Left lung (tissue), 10 donors: ENCODE measurements around the gene SORL1. TPM values are rescaled to one million over a fixed set of nuclear protein-coding genes. Genes with fewer than 3 reads are reported as not detected.

Experiments
- ATAC-seq: fragments of 200-7000 bp; cut with Tn5 transposase; one replicate; pipeline ENCODE4 v1.9.1; 2020; ENCODE audit warnings: moderate library complexity
- DNase-seq, 4 donors: peaks; one replicate each; pipeline ENCODE4 v3.0.0-alpha.2; 2013 to 2020
- H3K27ac ChIP-seq, 2 donors: fragments of 200-600 bp; sonication (generic) in 1 of 2; one replicate each; pipeline versions ENCODE4 v1.5.0 to v1.8.0; 2020 to 2021
- H3K27me3 ChIP-seq, 2 donors: fragments of 200-600 bp; sonication (generic) in 1 of 2; one replicate each; pipeline versions ENCODE4 v1.5.0 to v1.8.0; 2020 to 2021
- H3K36me3 ChIP-seq, 2 donors: fragments of 200-600 bp; sonication (generic) in 1 of 2; one replicate each; pipeline versions ENCODE4 v1.5.0 to v1.8.0; 2020 to 2021
- H3K4me1 ChIP-seq, 2 donors: fragments of 200-600 bp; one replicate each; pipeline ENCODE4 v1.8.0; 2021
- H3K4me3 ChIP-seq, 2 donors: fragments of 200-600 bp; sonication (generic) in 1 of 2; one replicate each; pipeline versions ENCODE4 v1.5.0 to v1.8.0; 2020 to 2021; ENCODE audit warnings: mild to moderate bottlenecking in 1 of 2
- H3K9me3 ChIP-seq, 2 donors: fragments of 200-600 bp; sonication (generic) in 1 of 2; one replicate each; pipeline versions ENCODE4 v1.5.0 to v1.8.0; 2020 to 2021
- intact Hi-C, 2 donors: fragments of 100-400 bp; cut with DNase I; formaldehyde crosslinking; loops; one replicate each; pipeline versions ENCODE4 v1.11.2 to v1.14.2; 2022
- polyA plus RNA-seq, 6 donors: library from polyadenylated mRNA; unstranded; fragments of 120-200 nt; gene quantifications; one replicate each; pipeline ENCODE4 v1.2.1, GENCODE V29; 2013; ENCODE audit not compliant: insufficient read length in 6 of 6
- total RNA-seq, 2 donors: library from RNA; stranded (reverse); fragmentation: NEBNext Ultra II Directional; extraction: Animal tissue kit (Norgen Biotek cat#: 25700); gene quantifications; one replicate each; pipeline ENCODE4 v1.2.1, GENCODE V29; 2021
- TF ChIP-seq, protein P1 (sequence below), 2 donors: fragments of 200-600 bp; sonication (generic) in 1 of 2; IDR thresholded peaks; one replicate each; pipeline versions ENCODE4 v1.5.0 to v1.8.0; 2021; ENCODE audit warnings: antibody characterized with exemption in 2 of 2
- donor health status: DM: no; HTN: yes; CAD: no.
- donor health status: DM: no; HTN: no; CAD: no.

SORL1 gene
- total and polyA plus RNA-seq, 8 donors, result 29.8 to 114 (median 33.4) TPM

DNA sequence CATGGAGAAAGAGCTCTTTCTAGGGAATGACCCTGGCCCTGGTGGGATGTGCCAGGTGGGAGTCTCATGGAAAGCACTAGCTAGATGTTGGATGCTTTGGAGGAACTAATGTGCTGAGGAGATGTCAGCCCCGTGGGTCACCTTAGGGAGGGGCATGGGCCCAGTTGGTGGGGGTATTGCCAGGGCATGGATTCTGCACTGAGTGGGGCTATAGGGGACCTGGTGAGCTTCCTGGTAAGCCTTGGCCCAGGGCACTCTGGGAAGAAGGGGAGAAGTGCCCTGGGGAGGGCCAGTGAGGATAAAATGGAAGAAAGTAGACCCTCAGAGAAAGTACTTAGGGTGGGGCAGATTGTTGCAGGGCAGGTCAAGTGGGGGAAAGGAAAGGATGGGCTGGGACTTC is 65.9 kb downstream of the SORL1 start:
- intact Hi-C loops, result no loop called here
- H3K27ac ChIP-seq, result no peak overlapping the region
- peaks cover 0 to 58% of the 10 kb centered on the region in 2 donors for H3K36me3 ChIP-seq
- no peak for DNase-seq
- no peaks in the 10 kb centered on the region for H3K9me3 ChIP-seq
- peaks cover 4 to 23% of the 10 kb centered on the region in 2 donors for H3K4me1 ChIP-seq
- TF ChIP-seq, protein P1, sequence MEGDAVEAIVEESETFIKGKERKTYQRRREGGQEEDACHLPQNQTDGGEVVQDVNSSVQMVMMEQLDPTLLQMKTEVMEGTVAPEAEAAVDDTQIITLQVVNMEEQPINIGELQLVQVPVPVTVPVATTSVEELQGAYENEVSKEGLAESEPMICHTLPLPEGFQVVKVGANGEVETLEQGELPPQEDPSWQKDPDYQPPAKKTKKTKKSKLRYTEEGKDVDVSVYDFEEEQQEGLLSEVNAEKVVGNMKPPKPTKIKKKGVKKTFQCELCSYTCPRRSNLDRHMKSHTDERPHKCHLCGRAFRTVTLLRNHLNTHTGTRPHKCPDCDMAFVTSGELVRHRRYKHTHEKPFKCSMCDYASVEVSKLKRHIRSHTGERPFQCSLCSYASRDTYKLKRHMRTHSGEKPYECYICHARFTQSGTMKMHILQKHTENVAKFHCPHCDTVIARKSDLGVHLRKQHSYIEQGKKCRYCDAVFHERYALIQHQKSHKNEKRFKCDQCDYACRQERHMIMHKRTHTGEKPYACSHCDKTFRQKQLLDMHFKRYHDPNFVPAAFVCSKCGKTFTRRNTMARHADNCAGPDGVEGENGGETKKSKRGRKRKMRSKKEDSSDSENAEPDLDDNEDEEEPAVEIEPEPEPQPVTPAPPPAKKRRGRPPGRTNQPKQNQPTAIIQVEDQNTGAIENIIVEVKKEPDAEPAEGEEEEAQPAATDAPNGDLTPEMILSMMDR (IDR thresholded peaks at IDR 0.05), result no peak
- ATAC-seq, result no peak
- H3K27me3 ChIP-seq, result no peaks in the 10 kb centered on the region
- H3K4me3 ChIP-seq, result no peak overlapping the region

GRCh38 chr11:121520243-121521144 is 68.4 kb downstream of the SORL1 start:
- no peak for DNase-seq
- Histone ChIP-seq H3K4me3 (no peak overlapping the region), H3K27ac (no peak overlapping the region), H3K9me3 (peaks cover 0 to 10% of the 10 kb centered on the region in 2 donors), H3K27me3 (no peaks in the 10 kb centered on the region), H3K36me3 (peaks cover 0 to 57% of the 10 kb centered on the region in 2 donors), H3K4me1 (peaks cover 4 to 27% of the 10 kb centered on the region in 2 donors)
- intact Hi-C loops, result no loop called here
- TF ChIP-seq, protein P1 (IDR thresholded peaks at IDR 0.05), result no peak
- peak; percentile 43 for ATAC-seq

- H3K4me3 ChIP-seq, result no peak overlapping the region
- H3K9me3 ChIP-seq, result peaks cover 0 to 19% of the 10 kb centered on the region in 2 donors
- ATAC-seq (peak; percentile 24), DNase-seq (no peak)
- H3K27me3 ChIP-seq, result no peaks in the 10 kb centered on the region
- intact Hi-C loops, result no loop called here
- peaks cover 4 to 27% of the 10 kb centered on the region in 2 donors for H3K4me1 ChIP-seq
- H3K36me3 ChIP-seq, result peaks cover 0 to 58% of the 10 kb centered on the region in 2 donors
- no peak overlapping the region for H3K27ac ChIP-seq
- TF ChIP-seq, protein P1 (IDR thresholded peaks at IDR 0.05), result no peak
These were observed 69.3 kb downstream of the SORL1 start for GRCh38 chr11:121521145-121522042.

DNA sequence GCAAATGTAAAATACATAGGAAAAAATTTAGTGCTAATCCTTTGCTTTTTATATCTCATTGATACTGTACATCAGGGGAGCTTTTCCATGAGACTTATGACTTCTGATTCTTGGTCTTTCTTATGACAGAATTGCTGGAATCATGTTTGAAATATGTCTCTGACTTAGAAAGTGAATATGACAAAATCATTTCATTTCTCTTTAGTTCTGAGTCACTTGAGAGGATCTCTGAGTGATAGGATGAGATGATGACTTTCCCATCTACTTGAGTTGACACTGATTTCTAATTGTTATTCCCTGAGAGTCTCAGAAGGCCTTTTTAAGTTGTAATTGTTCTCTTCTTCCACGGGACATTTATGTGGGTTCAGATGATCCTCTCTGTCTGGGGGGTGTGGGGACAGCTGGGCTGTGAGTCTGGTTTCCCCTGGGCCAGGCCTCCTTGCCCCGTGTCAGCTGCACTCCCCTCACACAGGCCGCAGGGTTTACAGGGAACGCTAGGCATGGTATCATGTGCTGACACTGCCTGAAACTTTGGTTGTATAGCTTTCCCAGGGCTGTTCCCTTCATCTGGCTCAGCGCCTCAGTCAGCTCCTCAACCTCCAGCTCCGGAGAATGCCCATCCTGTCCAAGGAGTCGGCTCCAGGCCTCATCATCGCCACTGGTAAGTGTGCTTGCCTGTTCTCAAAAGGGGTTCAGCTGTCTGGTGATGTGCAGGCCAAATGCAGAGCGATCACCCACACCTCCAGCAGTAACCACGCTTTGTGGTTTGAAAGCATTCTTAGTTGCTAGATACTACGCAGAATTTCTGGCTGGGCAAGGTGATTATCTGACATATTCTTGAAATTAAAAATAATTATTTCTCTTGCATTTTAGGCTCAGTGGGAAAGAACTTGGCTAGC is 70.2 kb downstream of the SORL1 start:
- ATAC-seq, result no peak
- DNase-seq, result no peak
- TF ChIP-seq, protein P1 (IDR thresholded peaks at IDR 0.05), result no peak
- intact Hi-C loops, result no loop called here
- H3K27ac ChIP-seq, result no peak overlapping the region
- H3K9me3 ChIP-seq, result peaks cover 0 to 19% of the 10 kb centered on the region in 2 donors
- H3K4me3 ChIP-seq, result no peak overlapping the region
- H3K36me3 ChIP-seq, result peaks cover 0 to 52% of the 10 kb centered on the region in 2 donors
- H3K4me1 ChIP-seq, result peaks cover 4 to 27% of the 10 kb centered on the region in 2 donors
- H3K27me3 ChIP-seq, result no peaks in the 10 kb centered on the region
